Uterus (tissue), 2 donors: ENCODE data around the gene STX4.

Experiments used
- POLR2A ChIP-seq, 2 donors: fragments of 450-650 bp; IDR thresholded peaks; one replicate each; pipeline ENCODE4 v1.6.1; 2016; ENCODE audit warnings: antibody characterized with exemption in 2 of 2, mild to moderate bottlenecking in 1 of 2, moderate library complexity in 1 of 2
- TF ChIP-seq, protein P1 (sequence below), 4 experiments: fragments of 200-600 bp in 2 of 4; fragments of 450-650 bp in 2 of 4; sonication (generic) in 2 of 4; IDR thresholded peaks; one replicate each; pipeline ENCODE4 v1.5.1; 2016 to 2019; ENCODE audit warnings: antibody characterized with exemption in 4 of 4, mild to moderate bottlenecking in 2 of 4, moderate library complexity in 1 of 4

DNA sequence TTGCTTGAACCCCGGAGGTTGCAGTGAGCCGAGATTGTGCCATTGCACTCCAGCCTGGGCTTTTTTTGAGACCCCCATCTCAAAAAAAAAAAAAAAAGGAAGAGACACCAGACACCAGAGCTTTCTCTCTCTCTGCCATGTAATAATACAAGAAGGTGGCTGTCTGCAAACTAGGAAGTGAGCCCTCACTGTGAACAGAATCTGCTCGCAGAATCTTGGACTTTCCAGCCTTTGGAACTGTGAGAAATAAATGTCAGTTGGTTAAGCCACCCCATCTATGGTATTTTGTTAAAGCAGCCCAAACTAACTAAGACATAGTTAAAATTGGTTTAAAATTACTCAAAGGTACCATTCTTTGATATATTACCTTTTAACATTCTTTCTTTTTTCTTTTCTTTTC lies 12.8 kb upstream of the STX4 start:
- TF ChIP-seq, protein P1, sequence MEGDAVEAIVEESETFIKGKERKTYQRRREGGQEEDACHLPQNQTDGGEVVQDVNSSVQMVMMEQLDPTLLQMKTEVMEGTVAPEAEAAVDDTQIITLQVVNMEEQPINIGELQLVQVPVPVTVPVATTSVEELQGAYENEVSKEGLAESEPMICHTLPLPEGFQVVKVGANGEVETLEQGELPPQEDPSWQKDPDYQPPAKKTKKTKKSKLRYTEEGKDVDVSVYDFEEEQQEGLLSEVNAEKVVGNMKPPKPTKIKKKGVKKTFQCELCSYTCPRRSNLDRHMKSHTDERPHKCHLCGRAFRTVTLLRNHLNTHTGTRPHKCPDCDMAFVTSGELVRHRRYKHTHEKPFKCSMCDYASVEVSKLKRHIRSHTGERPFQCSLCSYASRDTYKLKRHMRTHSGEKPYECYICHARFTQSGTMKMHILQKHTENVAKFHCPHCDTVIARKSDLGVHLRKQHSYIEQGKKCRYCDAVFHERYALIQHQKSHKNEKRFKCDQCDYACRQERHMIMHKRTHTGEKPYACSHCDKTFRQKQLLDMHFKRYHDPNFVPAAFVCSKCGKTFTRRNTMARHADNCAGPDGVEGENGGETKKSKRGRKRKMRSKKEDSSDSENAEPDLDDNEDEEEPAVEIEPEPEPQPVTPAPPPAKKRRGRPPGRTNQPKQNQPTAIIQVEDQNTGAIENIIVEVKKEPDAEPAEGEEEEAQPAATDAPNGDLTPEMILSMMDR (IDR thresholded peaks at IDR 0.05): no peak
- TF ChIP-seq POLR2A (IDR thresholded peaks at IDR 0.05): no peak
